NCI-H1092 treated with DMSO at 0.1 percent for 48 hours (cell line): Measurements from ENCODE around the gene SEPTIN12.
"Not testable (repeated sequence)": the region's sequence is repeated elsewhere in the genome, so short reads cannot be mapped to it uniquely, and the experiment has no call there.

Source experiments
- DNase-seq: peaks from one replicate; lab custom pipeline; 2025; lab: John Stamatoyannopoulos, UW

Gene SEPTIN12

GRCh38 chr16:4802659-4803287 is 14.6 kb upstream of the SEPTIN12 start:
- DNase-seq, result peak; percentile 90

GRCh38 chr16:4801962-4802658 is 14.0 kb upstream of the SEPTIN12 start, which contains the start of gene ROGDI:
Gene ROGDI, minus strand, starts transcription at chr16:4802633. Its CDS starts 62 bp downstream, at chr16:4802571.
- DNase-seq, result peak; percentile 73

GRCh38 chr16:4801051-4801961 is 13.2 kb upstream of the SEPTIN12 start:
- no peak for DNase-seq

GRCh38 chr16:4800290-4801041 is 12.3 kb upstream of the SEPTIN12 start:
- DNase-seq, result no peak

GRCh38 chr16:4799171-4799855 is 11.2 kb upstream of the SEPTIN12 start:
- no peak for DNase-seq

- no peak for DNase-seq
Measured at GRCh38 chr16:4798456-4798855, 10.3 kb upstream of the SEPTIN12 start.

- no peak for DNase-seq
Measured at GRCh38 chr16:4797805-4798252, 9.7 kb upstream of the SEPTIN12 start.

- DNase-seq, result no peak
Measured at GRCh38 chr16:4796982-4797804, 9.0 kb upstream of the SEPTIN12 start.

GRCh38 chr16:4795828-4796572 is 7.9 kb upstream of the SEPTIN12 start:
- no peak for DNase-seq

GRCh38 chr16:4795181-4795827 is 7.2 kb upstream of the SEPTIN12 start, which contains the start of gene SMIM22:
Gene SMIM22, plus strand, starts transcription at chr16:4795369. Its CDS starts 366 bp downstream, at chr16:4795735.
- peak; percentile 65 for DNase-seq

- DNase-seq, result no peak
Measured at GRCh38 chr16:4792951-4793513, 4.9 kb upstream of the SEPTIN12 start.

- DNase-seq, result no peak
Measured at GRCh38 chr16:4790871-4791270, 2.7 kb upstream of the SEPTIN12 start.

GRCh38 chr16:4790261-4790660 is 2.1 kb upstream of the SEPTIN12 start:
- DNase-seq, result no peak

- no peak for DNase-seq
Measured at GRCh38 chr16:4788910-4789309, 765 bp upstream of the SEPTIN12 start.

GRCh38 chr16:4788489-4788889 is 344 bp upstream of the SEPTIN12 start:
- no peak for DNase-seq

GRCh38 chr16:4787068-4787467 is 1.1 kb downstream of the SEPTIN12 start:
- DNase-seq, result no peak

GRCh38 chr16:4785758-4786433 is 2.2 kb downstream of the SEPTIN12 start:
- DNase-seq, result no peak

- not testable (repeated sequence) for DNase-seq
Measured at GRCh38 chr16:4784444-4784987, 3.6 kb downstream of the SEPTIN12 start.
